Lower leg skin (tissue), 3 donors: ENCODE measurements around the gene NBEA.

Experiments used
- CTCF ChIP-seq, 3 donors: fragments of 450-650 bp; IDR thresholded peaks; one replicate each; pipeline ENCODE4 v1.5.1; 2016; ENCODE audit warnings: antibody characterized with exemption in 3 of 3, mild to moderate bottlenecking in 3 of 3, moderate library complexity in 2 of 3
- POLR2A ChIP-seq, 2 donors: fragments of 450-650 bp; IDR thresholded peaks; one replicate each; pipeline ENCODE4 v1.6.1; 2016 to 2017; ENCODE audit warnings: antibody characterized with exemption in 2 of 2, mild to moderate bottlenecking in 1 of 2, moderate library complexity in 1 of 2

GRCh38 chr13:35561540-35561939 lies 619.5 kb downstream of the NBEA start:
- TF ChIP-seq POLR2A (IDR thresholded peaks at IDR 0.05) (no peak), CTCF (IDR thresholded peaks at IDR 0.05) (no peak)
